NCI-H2227 treated with DMSO at 0.1 percent for 48 hours (cell line): Measurements from ENCODE around the gene C9.
"Not testable (repeated sequence)": the region's sequence is repeated elsewhere in the genome, so short reads cannot be mapped to it uniquely, and the experiment has no call there.

Source experiments
- DNase-seq: peaks from one replicate; lab custom pipeline; 2025; lab: John Stamatoyannopoulos, UW

Gene C9

DNA sequence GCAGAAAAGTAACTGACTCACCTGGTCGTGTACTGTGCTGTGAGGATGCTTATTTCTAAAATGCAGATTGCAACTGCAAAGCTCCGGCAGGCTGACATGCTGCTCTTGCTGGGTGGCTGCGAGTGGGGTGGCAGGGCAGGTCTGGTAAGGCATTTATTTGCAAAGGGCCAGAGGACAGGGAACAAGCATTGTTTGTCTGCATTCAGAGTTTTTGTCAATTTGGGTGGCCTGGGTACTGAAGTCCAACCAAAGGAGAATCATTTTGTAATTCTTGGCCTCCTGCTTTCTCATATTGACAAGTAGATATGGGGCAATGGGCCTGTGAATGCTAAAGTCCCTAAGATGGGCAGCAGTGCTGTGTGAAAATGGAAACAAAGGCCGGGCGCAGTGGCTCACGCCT is at the start of gene C9:
Gene C9 (minus strand): TSS at position 129 of the 400 bp plus-strand sequence. CDS start 31 bp downstream, at position 98.
- DNase-seq: no peak

DNA sequence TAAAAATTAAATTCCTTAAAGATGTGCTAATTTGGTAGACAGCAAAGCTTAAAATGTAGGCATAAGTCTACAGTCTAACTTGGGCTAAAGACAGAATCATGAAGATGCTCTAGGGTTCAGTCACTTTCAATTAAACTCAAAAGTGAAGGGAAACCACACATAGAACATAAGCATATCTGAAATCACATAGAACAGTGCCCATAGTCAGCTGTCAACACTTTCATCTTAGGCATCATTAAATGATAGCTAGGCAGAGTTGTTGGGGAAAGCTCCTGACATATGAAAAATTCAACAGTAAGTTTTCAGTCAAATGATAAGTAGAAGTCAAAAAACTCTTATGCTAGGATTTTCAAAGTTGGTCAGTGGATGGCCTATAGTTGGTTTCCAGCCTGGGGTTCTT is 49.5 kb upstream of the C9 start:
- DNase-seq: no peak

GRCh38 chr5:39412721-39413394 is 48.6 kb upstream of the C9 start:
- DNase-seq: no peak

GRCh38 chr5:39411985-39412384 is 47.7 kb upstream of the C9 start:
- DNase-seq: no peak

- no peak for DNase-seq
These were observed 46.8 kb upstream of the C9 start for GRCh38 chr5:39411061-39411460.

GRCh38 chr5:39409033-39409432 is 44.7 kb upstream of the C9 start:
- DNase-seq: no peak

- no peak for DNase-seq
These were observed 41.0 kb upstream of the C9 start for GRCh38 chr5:39405083-39405843.

DNA sequence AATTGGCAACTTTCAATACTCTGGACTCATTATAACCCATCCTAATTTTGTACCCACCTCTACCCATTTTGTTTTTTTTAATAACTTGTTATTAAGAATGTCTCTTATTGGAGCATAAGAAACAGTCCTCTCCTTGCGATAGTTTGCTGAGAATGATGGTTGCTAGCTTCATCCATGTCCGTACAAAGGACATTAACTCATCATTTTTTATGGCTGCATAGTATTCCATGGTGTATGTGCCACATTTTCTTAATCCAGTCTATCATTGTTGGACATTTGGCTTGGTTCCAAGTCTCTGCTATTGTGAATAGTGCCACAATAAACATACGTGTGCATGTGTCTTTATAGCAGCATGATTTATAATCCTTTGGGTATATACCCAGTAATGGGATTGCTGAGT is 39.5 kb upstream of the C9 start:
- not testable (repeated sequence) for DNase-seq

- DNase-seq: not testable (repeated sequence)
These were observed 37.8 kb upstream of the C9 start for GRCh38 chr5:39402140-39402539.

GRCh38 chr5:39400713-39401578 is 36.7 kb upstream of the C9 start:
- DNase-seq: no peak

DNA sequence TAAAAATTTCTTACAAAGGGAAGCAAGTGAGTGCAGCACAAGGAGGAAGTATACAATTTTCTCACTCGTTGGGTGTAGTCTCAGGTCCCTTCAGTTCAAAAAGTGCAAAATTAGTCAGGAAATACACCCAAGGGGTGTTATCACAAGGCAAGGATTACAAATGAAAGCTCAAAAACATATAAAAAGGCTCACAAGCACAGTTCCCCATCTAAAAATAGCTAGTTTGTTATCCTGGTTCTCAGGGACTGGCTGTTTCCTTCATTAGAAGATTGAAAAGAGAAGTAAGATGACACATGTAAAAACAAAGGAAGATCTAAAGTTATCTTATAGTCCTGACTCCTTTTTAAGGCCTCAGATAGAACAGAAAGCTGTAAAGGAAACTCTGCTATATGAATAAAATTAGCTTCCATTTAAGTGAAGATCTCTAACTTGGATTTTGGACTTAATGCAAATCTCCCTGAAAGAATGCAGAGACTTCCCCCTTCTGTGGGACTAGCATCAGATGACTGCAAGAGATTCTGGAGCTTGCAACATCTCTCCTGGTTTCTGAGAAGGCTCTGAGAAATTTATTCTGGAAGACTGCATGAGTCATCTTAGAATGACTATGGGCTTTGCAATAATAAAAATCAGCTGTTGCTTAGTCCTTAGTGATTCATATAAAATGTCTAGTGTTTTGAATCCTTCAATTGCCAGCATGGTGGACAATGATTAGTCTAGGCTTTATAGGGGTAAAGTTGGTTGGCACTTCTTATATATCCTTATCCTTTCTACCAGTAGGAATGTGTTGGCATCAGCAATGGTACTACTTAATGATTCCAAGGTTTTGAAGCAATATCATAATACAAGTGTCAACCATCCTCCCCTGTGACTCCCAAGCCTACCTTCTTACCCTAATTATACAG is 35.1 kb upstream of the C9 start:
- no peak for DNase-seq

GRCh38 chr5:39396843-39397242 is 32.5 kb upstream of the C9 start:
- DNase-seq: no peak

GRCh38 chr5:39395521-39395920 is 31.2 kb upstream of the C9 start:
- DNase-seq: no peak

GRCh38 chr5:39394946-39395345 is 30.7 kb upstream of the C9 start:
- DNase-seq: no peak

GRCh38 chr5:39390945-39391344 is 26.6 kb upstream of the C9 start:
- no peak for DNase-seq

DNA sequence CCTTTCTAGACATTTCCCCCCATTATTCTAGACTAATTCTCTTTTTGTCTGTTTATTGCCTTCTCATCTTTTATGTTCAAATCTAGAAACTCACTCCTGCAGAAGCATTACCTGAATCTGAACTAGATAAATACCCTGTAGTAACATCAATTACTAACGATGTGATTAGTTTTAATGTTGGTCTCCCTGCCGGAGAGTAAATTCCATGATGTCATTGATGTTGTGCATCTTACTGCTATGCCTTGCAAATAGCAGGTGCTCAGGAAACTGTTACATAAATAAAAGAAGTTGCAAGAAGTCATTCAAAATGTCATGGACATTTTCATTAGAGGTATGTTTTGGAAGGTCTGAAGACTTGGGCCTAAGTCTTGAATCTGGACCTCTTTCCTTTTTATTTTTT is 23.0 kb upstream of the C9 start:
- DNase-seq: no peak

- no peak for DNase-seq
These were observed 20.0 kb upstream of the C9 start for GRCh38 chr5:39384271-39384670.

- no peak for DNase-seq
These were observed 17.1 kb upstream of the C9 start for GRCh38 chr5:39381376-39381775.

- no peak for DNase-seq
These were observed 15.4 kb upstream of the C9 start for GRCh38 chr5:39379693-39380092.

DNA sequence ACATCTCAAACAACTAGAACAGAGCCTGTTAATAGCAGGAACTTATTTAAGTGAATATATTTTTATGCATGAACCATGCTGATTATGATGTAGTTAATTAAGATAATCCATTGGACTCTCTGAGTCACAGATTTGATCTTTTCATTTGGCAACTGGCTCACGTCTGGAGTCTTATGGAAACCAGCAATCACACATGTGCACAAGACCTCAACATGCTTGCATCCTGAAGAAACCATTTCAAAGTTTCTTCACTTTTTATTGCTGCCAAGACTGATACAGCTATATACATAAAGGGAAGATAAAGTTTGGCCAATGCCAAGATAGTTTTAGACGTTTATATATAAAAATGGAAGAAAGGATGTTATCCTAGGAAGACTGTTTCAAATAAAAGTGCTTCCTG is 13.3 kb upstream of the C9 start:
- DNase-seq: no peak

GRCh38 chr5:39376293-39376714 is 12.0 kb upstream of the C9 start:
- no peak for DNase-seq

GRCh38 chr5:39373791-39374190 is 9.5 kb upstream of the C9 start:
- DNase-seq: no peak
